HTR-8/SVneo (cell line): ENCODE results near the gene AVL9.
"Not testable (repeated sequence)": the region's sequence is repeated elsewhere in the genome, so short reads cannot be mapped to it uniquely, and the experiment has no call there.

Experiments used
- DNase-seq: peaks from one replicate; pipeline ENCODE4 v3.0.0; 2011; ENCODE audit warnings: low spot score, mixed read lengths; ENCODE audit not compliant: insufficient read length
- FAIRE-seq: peaks from 2 replicates; lab custom pipeline; 2011; peaks lifted over from hg19 to GRCh38; lab: Jason Lieb, UNC

Gene AVL9

GRCh38 chr7:32495298-32496051 is at the start of gene AVL9:
Gene AVL9, plus strand, starts transcription at chr7:32495489. Its CDS starts 221 bp downstream, at chr7:32495710.
- peak; percentile 93 for DNase-seq
- FAIRE-seq = peak; percentile 84

GRCh38 chr7:32447218-32447617 is 48.1 kb upstream of the AVL9 start:
- FAIRE-seq = no peak
- no peak for DNase-seq

GRCh38 chr7:32453341-32454011 is 41.8 kb upstream of the AVL9 start:
- FAIRE-seq (no peak), DNase-seq (no peak)

GRCh38 chr7:32458025-32458424 is 37.3 kb upstream of the AVL9 start:
- DNase-seq = no peak
- FAIRE-seq = no peak

- no peak for FAIRE-seq
- DNase-seq = no peak
Measured at GRCh38 chr7:32459788-32460187, 35.5 kb upstream of the AVL9 start.

GRCh38 chr7:32461484-32461883 is 33.8 kb upstream of the AVL9 start:
- DNase-seq (no peak), FAIRE-seq (no peak)

GRCh38 chr7:32462451-32462850 is 32.8 kb upstream of the AVL9 start:
- DNase-seq (no peak), FAIRE-seq (no peak)

- DNase-seq (no peak), FAIRE-seq (no peak)
Measured at GRCh38 chr7:32462977-32463376, 32.3 kb upstream of the AVL9 start.

- DNase-seq, FAIRE-seq: not testable (repeated sequence)
Measured at GRCh38 chr7:32464641-32465416, 30.5 kb upstream of the AVL9 start.

GRCh38 chr7:32470004-32470403 is 25.3 kb upstream of the AVL9 start:
- DNase-seq, FAIRE-seq: not testable (repeated sequence)

- no peak for DNase-seq
- FAIRE-seq = no peak
Measured at GRCh38 chr7:32470871-32471270, 24.4 kb upstream of the AVL9 start.

- DNase-seq = no peak
- FAIRE-seq = peak; percentile 13
Measured at GRCh38 chr7:32472015-32472414, 23.3 kb upstream of the AVL9 start.

GRCh38 chr7:32474008-32474407 is 21.3 kb upstream of the AVL9 start:
- DNase-seq (no peak), FAIRE-seq (no peak)

GRCh38 chr7:32476816-32477648 is 18.3 kb upstream of the AVL9 start:
- DNase-seq (no peak), FAIRE-seq (no peak)

GRCh38 chr7:32477649-32477980 is 17.7 kb upstream of the AVL9 start:
- no peak for FAIRE-seq

GRCh38 chr7:32479574-32480200 is 15.6 kb upstream of the AVL9 start:
- FAIRE-seq (no peak), DNase-seq (peak; percentile 54)

More at GRCh38 chr7:32477649-32477980, 17.7 kb upstream of the AVL9 start:
- DNase-seq = no peak

- FAIRE-seq = no peak
- no peak for DNase-seq
Measured at GRCh38 chr7:32481176-32481575, 14.1 kb upstream of the AVL9 start.

- no peak for FAIRE-seq
- no peak for DNase-seq
Measured at GRCh38 chr7:32481921-32482320, 13.4 kb upstream of the AVL9 start.

- DNase-seq (no peak), FAIRE-seq (no peak)
Measured at GRCh38 chr7:32489788-32490126, 5.5 kb upstream of the AVL9 start.
